Hepatocyte (in vitro differentiated cells): ENCODE data around the gene KRT84.

Experiments
- CTCF ChIP-seq: fragments of 200-600 bp; sonication (generic); IDR thresholded peaks from 2 replicates; pipeline ENCODE4 v1.5.1; 2016; ENCODE audit warnings: antibody characterized with exemption, mild to moderate bottlenecking; ENCODE audit not compliant: poor library complexity
- EZH2 ChIP-seq: fragments of 200-600 bp; sonication (generic); IDR thresholded peaks from 2 replicates; pipeline ENCODE4 v1.6.1; 2016; ENCODE audit warnings: antibody characterized with exemption, mild to moderate bottlenecking, borderline replicate concordance

- TF ChIP-seq CTCF: no peak
- TF ChIP-seq EZH2: no peak
Observed at GRCh38 chr12:52378091-52378490, 7.4 kb downstream of the KRT84 start.
